Vagina (tissue), 2 donors: ENCODE data around the gene P2RX7.
A peak's percentile ranks its signal among the peaks of the same experiment; 100 is the strongest.

ENCODE experiments used
- POLR2A ChIP-seq, 2 donors: fragments of 450-650 bp; IDR thresholded peaks; one replicate each; pipeline ENCODE4 v1.6.1; 2017; ENCODE audit warnings: antibody characterized with exemption in 2 of 2, mild to moderate bottlenecking in 2 of 2, moderate library complexity in 2 of 2
- POLR2AphosphoS5 ChIP-seq, 2 donors: sonication (generic); formaldehyde crosslinking; IDR thresholded peaks; one replicate each; pipeline ENCODE4 v1.9.0; 2017; ENCODE audit warnings: antibody characterized with exemption in 2 of 2, mild to moderate bottlenecking in 2 of 2, low read depth in 1 of 2; ENCODE audit not compliant: insufficient read depth in 1 of 2
- TF ChIP-seq, protein P1 (sequence below), 3 experiments: fragments of 450-650 bp in 2 of 3; fragments of 200-600 bp in 1 of 3; sonication (generic) in 1 of 3; IDR thresholded peaks; one replicate each; pipeline ENCODE4 v1.5.1; 2017 to 2019; ENCODE audit warnings: antibody characterized with exemption in 3 of 3, mild to moderate bottlenecking in 2 of 3, moderate library complexity in 2 of 3

DNA sequence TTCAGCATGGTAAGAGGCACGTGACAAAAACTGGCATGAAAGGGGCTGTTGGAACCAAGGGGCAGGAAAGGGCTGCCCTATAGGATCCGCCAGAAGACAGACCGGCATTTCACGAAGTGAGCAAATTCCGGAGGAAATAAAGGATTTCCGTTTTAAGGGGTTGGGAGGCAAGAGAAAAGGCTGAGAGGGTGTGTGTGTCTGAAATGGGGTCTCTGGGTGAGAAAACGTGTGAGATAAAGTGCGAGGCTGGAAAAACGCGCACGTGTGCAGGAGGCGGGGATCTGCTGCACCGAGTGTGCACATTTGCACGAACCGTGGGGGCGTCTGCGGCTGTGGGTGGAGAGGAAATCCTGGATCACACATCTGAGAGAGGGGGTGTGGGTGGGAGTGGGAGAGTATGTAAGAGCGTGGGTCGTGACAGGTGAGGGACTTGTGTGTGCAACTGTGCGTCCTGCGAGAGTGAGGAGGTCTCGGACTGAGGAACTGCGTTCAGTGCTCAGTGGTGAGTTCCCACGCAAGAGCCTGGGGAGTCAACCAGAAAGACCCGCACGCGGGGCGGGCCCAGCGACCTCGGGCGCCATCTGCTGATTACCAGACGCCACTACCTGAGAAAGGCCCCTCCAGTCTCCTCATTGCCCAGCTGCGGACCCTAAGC lies 37.0 kb upstream of the P2RX7 start:
- TF ChIP-seq, protein P1, sequence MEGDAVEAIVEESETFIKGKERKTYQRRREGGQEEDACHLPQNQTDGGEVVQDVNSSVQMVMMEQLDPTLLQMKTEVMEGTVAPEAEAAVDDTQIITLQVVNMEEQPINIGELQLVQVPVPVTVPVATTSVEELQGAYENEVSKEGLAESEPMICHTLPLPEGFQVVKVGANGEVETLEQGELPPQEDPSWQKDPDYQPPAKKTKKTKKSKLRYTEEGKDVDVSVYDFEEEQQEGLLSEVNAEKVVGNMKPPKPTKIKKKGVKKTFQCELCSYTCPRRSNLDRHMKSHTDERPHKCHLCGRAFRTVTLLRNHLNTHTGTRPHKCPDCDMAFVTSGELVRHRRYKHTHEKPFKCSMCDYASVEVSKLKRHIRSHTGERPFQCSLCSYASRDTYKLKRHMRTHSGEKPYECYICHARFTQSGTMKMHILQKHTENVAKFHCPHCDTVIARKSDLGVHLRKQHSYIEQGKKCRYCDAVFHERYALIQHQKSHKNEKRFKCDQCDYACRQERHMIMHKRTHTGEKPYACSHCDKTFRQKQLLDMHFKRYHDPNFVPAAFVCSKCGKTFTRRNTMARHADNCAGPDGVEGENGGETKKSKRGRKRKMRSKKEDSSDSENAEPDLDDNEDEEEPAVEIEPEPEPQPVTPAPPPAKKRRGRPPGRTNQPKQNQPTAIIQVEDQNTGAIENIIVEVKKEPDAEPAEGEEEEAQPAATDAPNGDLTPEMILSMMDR (IDR thresholded peaks at IDR 0.05), result peak; percentile 45 to 75 (median 75)
- TF ChIP-seq POLR2AphosphoS5 (IDR thresholded peaks at IDR 0.05; ENCODE audit: insufficient read depth in 1 of 2, low read depth in 1 of 2) (no peak), POLR2A (IDR thresholded peaks at IDR 0.05) (no peak)
